GM21360 (cell line): ENCODE measurements around the gene AGPAT3.

Source experiments
- ATAC-seq: cut with Tn5 transposase; IDR thresholded peaks from one replicate; pipeline ENCODE4 v1.9.1; 2021; ENCODE audit warnings: mild to moderate bottlenecking, moderate library complexity; ENCODE audit not compliant: unreplicated experiment

AGPAT3 gene

DNA sequence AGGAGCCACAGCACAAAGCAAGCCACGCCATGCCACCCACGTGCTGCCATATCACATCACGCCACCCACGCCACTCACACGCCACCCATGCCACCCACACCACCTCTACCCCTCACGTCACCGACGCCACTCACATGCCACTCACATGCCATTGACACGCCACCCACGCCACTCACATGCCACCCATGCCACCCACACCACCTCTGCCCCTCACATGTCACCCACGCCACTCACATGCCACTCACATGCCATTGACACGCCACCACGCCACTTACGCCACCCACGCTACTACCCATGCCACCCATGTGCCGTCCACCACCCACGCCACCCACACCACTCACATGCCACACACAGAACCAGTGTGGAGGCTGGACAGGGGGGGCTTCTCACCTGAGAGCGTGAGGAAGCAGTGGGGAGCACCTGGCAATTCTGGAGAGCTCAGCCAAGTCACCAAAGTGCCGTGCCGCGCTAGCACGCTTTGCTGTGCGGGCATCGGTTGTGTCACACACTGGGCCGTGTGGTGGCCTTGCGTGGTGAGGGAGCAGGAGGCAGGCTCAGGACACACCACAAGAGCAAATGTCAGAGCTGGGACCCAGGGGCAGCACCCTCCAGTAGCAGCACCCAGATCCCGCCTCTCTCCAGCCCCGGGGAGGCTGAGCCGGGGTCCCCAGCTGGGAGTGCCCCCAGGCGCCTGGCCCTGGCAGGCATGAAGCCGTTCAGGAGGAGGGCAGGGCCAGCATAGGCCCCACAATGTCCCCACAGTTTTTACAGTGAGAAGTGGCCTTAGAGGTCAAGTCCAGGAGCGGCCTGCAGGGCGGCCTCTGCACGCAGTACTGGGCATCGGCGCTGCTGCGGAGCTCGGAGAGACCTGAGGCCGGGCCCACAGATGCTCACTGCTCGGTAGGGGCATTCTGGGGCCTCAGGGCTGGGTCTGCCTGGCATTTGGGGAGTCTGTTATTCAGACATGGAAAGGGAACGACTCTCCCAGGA is 70.0 kb downstream of the AGPAT3 start:
- ATAC-seq = no peak

DNA sequence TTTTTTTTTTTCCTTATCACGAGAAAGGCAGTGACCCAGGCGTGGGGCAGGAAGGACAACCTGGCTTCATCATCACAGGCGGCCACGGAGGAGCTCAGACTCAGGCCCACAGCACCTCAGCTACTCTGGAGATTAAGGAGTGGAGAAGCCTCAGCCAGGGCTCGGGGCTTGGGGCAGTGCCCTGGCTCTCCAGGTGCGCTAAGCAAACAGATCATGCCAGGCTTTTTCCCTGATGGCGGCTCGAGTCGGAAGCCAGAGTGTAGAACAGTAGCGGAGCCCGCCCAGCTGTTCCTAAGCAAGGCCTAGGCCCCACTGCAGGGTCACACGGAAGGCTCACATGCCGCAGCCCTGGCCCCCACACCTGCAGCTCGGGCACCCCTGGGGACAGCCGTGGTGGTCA is 70.7 kb downstream of the AGPAT3 start:
- no peak for ATAC-seq

DNA sequence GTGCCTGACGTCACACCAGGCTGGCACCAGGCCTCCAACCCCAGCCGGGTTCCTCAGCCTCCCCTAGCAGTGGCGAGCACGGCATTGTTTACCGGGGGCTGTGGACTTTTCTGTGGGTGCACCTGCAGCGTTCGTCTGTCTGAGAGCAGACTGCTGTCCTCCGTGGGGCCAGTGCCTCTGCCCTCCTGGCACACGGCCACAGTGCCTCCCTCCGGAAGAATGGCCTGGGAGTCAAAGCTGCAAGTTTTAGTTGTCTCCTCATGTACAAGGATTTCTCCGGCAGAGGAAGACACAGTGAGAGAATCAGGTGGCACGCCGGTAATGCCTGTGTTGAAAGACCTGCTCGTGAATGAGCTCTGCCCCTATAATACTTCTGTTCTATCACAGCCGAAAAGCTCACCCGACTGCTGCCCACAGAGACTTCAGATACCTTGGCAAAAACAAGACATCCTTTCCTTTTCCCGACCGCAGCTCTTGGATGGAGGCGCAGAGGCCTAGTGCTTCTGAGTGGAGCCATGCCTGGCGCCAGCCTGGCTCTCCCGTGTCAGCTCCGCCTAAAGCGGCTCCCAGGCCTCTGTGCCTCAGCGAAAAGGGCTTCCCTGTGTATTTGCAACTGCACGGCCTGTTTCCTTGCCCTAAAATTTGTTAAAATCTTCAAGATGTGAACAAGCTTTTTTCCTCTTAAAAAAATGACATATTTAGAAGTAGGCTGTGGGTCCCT is 71.4 kb downstream of the AGPAT3 start:
- no peak for ATAC-seq

DNA sequence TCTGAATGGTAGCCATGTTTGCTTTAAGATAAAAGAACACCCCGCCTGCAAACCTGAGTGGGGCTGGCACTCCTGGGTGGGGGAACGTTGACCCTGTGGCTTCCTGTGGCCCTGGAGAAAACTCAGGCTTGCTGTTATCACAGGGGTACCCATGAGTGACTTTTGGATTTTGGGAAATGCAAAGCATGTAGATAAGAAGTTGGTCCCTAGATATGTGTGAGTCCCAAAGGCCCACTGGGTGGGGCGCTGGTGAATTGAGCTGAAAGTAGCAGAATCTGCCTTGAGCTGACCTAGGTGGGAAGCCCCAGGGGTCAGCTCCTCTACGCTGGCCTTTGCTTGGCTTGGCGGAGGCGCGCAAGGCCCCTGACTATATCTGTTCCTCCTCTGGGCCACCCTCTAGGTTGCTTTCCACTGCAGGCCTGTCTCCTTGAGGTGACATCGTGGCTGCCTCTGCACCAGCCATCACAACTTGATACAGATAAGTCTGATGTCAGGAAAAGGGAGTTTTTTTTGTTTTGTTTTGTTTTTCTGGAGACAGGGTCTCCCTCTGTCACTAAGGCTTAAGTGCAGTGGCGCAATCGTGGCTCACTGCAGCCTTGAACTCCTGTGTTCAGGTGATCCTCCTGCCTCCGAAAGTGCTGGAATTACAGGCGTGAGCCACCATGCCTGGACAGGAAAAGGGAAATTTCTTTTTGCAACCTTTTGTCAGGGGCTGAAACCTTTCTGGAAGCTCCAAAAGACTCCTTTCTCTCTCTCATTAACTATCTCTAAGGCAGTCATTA is 72.2 kb downstream of the AGPAT3 start:
- ATAC-seq = no peak

DNA sequence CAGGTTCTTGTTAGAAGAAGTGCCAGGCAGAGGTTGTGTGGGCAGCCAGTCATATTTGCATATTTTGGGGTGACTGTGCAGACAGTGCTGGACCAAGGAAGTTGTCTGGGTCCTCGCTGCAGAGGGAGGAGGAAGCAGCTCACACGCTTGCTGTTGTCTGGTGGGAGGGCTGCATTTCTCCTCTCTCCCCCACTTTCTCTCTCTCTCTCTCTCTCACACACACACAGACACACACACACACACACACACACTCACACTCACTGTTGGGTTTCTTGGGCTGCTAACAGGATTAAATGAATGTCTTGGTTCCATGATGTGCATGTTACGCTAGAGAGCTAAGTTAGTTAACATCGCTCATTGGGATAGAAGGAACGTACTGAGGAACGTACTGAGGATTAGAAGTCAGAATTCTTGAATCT is 72.9 kb downstream of the AGPAT3 start:
- ATAC-seq = no peak

DNA sequence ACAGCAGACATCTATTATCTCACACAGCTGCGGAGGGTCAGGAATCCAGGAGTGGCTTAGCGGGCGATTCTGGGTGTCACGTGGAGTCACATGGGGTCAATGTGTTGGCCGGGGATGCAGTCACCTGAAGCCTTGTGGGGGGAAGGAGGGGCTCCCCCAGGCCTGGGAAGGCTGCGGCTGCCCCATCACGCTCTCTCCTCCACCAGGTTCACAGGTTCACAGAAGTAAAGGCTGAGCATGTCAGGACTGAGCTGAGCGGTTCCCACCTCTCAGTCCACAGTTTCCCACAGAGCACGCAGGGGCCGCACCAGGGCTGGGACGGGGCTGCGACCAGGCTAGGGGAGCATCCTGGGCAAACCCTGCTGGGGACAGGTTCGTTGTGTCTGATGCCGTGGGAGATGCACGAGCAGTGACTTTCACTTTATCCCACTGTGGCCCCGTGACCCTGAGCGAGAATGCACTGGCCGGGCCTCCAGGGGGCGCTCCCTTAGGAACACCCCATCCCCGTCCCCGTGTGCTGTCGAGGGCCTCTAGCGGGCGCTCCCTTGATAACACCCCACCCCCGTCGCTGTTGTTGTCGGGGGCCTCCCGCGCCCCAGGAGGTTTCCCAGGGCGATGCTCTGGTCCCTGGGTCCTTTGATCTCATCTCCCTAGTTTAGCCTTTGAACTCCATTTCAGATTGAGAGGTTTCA is 73.9 kb downstream of the AGPAT3 start:
- ATAC-seq = peak; percentile 73

DNA sequence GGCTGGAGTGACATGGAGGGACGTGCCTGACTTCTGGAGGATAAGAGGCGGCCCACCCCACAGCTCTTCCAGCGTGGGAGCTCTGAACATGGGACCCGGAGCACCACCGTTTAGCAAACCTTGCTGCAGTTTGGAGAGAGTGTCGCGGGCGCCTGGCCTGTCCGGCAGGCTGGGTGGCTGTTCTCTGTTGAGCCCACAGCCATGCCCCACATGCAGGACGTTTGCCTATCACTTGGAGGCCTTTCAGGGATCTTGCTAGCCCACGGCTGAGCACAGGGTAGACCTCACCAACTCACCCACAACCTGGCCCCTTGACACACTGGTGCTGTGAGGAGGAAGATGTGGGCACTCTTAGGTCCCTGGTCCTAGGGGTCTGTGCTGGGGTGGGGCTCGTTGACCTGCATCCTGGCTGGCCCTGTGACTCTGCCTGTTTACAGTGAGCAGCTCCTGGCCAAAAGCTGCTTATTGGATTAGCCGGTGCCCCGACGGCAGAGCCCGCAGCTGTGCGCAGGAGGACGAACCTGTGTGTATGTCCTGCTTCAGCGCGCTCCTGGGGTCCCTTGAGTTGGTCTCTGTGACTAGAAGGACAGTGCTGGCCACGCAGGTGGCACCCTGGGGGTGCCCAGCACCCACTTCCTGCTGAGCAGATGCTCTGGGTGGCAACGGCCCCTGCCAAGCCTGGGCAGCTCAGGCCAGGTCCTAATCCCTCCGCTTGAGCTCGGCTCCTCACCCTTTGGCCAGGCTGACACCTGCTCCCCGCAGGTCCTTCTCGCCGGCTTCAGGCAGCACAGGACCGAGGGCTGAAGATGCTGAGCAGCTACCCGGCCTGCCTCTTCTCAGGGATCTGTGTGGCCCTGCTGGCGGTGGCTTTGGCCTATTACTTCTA is 74.7 kb downstream of the AGPAT3 start:
- ATAC-seq = no peak

DNA sequence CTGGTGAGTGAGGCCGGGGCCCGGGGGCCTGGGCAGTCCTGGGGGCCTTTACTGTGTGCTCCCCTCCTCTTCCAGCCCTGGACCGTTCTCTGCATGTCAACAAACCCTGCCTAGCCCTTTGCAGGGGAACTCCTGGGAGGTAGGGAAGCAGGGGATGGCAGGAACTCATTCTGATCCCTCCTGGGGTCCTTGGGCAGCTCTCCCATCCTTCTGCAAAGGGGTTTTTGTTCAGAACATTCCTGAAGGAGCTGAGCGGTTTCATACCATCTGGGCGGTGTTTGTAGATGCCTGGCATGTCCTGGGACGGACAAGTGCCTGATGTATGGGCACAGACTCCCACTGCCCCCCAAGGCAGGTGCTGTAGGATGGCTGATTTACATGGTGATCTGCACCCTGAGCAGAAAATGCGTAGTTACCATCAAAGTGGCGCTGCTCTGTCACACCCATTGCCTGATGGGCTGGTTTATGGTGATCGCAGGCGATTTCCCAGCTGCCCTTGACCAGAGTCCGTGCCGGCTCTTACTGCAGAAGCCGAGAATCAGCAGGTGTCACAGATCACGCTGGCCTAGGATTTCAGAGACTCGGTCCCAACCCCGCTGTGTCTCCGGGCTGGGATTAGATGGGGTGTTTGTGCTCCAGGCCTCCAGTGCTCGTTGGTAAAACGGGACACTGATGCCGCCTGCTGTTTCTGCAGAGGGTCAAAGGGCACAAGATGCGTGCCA is 75.5 kb downstream of the AGPAT3 start:
- no peak for ATAC-seq

DNA sequence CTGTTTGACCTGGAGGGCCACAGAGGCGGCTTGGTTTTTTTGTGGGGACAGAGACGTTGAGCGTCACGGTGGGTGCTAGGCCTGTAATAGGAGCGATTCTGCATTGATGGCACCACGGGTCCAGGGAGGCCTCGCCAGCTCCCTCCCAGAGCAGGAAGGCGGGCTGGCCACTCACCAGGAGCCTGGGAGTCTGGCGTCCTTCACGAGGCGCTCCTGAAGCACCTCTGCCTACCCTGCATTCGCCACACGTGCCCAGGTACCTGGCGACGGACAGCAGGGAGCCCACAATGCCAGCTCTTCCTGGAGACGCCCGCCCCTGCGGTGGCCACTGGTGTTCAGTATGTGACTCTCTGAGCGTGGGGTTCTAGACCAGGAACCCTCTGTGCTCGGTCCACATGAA is 77.2 kb downstream of the AGPAT3 start:
- ATAC-seq = no peak

DNA sequence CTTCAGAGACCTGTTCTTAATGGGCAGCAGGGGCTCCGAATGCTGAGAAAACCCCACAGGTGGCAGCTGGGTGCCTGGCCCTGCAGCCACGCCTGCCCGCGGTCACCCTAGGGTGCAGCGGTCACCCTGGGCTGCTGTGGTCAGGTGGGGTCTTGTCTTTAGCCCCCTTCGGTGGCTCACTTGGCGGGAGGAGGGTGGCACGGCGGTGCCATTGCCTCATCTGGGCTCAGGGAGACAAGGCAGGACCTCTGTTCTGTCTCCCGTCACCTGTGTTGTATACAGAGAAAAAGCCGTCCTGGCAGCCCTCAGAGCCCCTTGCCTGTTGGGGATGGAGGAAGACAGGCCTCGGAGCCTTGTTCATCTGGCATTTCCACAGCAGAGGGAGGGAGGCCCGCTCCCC is 77.6 kb downstream of the AGPAT3 start:
- no peak for ATAC-seq

DNA sequence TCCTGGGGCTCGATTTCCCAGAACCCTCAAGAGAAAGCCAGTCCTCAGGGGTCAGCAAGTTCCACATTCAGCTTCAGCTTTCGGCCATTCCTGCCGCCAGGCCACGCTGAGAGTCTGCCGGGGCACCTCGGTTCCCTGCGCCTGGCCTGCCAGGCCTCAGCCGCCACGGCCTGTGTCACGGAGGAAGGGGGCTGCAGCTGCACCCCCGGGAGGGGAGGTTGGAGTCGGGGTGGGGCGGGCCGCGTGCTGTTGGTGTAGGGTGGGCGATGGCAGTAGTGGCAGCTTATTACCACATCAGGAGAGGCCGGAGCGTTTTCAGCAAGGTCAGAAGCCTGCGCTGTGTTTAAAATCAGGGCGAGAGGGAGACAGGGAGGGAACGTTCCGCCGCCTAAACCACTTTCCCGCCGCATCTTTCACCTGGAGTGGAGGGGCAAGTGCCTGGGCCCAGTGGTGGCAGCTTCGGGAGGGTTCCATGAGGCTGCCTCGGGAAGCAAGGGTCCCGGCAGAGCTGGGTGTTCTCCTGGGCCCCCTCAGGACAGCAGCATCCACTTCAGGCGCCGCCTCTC is 78.6 kb downstream of the AGPAT3 start:
- ATAC-seq = no peak

DNA sequence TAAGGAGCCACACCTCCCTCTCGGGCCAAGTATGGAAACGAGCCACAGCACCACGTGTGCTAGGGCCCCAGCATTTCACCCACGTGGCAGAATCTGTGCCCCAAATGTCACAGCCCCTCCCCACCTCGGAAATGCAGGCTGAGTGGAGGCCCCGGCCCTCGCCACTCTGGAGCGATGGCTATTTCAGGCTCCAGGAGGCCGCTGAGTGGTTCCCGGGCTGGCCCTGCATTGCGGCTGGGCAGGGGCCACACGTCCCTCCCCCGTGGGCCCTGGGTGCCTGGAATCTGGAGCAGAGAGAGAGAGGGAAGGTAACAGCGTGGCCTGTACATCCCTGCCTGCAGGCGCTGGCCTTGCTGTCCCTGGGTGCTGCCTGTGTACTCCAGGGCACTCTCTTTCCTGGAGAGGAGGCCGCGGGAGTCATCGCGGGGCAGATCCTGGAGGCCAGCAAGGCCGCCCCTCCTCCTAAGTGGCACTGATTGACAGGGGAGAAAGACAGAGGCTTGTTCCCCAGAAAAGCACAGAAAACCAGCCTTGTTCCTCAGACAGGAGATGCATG is 79.1 kb downstream of the AGPAT3 start:
- no peak for ATAC-seq

DNA sequence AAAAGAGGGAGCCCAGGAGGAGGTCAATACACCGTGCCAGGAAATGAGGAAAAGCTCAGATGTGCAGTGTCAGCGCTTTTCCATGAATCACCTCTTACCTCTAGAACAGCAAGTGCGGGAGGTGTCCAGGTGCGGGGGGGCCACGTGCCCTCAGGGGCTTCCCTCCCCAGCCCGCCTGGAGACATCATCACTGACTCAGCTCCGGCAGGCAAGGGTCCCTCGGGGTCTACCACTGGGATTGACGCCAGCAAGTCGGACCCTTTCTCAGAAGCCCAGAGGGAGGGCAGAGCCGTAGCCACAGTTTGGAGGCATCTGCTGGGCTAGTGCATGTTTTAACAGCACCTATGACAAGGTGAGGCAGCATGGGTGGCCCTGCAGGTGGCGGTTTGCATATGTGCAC is 79.7 kb downstream of the AGPAT3 start:
- ATAC-seq = no peak

DNA sequence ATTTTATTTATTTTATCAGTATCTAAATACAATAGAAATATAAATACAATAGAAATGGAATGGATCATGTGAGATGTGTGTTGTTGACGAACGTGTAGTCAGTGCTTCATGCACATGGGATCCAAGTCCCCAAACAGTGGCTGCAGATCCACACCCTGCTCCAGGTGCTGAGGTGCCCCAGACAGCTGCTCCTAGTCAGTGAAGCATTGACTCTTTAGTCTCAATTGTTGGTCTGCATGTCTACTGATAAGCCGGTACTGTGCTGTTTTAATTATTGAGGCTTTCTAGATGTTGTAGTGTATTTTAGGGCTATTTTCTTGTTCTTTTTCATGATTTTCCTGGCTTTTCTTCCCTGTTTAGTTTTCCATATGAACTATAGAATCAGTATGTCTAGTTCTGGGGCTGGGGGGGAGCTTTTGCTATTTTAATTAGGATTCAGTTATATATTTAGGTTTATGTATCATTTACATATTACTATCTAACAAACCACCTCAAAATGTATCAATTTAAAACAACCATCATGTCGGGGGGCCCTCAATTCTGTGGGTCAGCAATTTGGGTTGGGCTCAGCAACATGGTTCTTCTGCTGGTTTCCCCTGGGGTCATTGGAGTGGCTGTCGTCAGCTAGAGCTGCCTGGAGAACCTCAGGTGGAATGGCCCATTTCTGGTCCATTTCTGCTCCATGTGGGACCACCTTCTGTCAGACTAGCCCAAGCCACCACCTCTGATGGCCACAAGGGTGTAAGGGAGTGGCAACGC is 83.9 kb downstream of the AGPAT3 start:
- no peak for ATAC-seq

DNA sequence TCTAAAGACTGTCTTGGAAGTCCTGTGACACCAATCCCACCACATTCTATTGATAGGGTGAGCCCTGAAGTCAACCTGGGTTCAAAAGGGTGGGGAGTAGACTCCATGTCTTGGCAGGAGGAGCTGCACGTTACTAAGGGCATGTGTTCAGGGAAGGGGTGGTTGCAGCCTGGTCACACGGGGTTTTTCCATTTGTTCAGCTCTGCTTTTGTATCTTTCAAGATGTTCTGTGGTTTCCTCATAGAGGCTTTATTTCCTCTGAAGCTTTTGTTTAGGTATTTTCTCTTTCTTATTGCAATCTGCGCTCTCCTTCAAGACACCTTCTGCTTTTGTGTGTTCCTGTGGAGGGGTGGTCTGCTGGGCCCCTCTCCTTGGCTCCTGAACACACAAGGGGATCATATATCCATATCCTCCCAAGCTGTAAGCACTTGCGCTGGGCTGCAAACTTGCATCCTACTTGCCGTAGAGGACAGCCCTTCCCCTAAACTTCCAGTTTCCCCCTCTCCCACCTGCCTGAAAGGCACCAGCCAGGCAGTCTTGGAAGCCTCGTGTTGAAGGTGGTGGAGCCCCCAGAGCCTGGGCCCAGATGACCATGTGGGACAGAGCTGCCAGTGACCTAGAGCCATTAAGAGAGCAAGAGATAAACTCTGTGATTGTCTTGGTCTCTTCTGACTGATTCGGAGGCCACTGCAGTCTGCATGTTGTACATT is 84.6 kb downstream of the AGPAT3 start:
- ATAC-seq = no peak

DNA sequence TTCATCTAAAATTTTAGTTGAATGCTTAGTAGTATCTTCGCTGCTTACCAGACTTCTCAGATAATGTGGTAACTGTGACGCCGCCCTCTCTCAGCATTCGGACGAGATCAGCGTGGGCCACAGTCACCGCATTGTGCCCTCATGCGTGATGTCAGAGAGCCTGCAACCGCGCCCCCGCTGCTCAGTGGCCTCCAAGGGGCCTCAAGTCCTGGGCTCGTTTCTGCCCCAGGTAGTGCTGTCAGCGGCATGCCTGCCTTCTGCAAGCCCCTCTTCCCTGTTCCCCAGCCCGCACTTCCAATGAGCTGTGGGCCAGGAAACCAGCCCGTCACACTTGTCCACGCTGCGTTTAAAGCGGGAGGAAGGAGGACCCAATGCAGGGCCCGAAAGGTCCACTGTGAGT is 85.5 kb downstream of the AGPAT3 start:
- no peak for ATAC-seq

DNA sequence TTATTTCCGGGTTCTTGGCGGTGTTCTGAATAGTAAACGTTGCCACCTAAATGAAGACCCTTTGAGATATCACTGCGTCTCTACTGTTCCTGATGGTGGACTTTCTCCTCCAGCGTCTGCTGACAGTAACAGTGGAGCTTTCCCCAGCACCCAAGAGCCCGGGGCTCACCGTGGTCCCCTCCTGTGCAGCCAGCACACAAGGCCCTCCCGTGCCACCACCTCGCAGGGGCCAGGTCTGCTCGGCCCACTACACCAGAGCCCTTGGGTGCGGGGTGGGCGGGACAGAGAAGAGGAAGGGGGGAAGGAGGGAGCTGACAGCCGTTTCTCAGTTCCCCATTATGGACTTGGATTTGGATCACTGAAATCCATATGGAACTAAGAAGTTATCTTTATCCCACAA is 85.9 kb downstream of the AGPAT3 start:
- no peak for ATAC-seq
